NCI-H2227 treated with DMSO at 0.1 percent for 48 hours (cell line): ENCODE results near the gene YTHDC1.
"Not testable (repeated sequence)": the region's sequence is repeated elsewhere in the genome, so short reads cannot be mapped to it uniquely, and the experiment has no call there.

Experiments used
- DNase-seq: peaks from one replicate; lab custom pipeline; 2025; lab: John Stamatoyannopoulos, UW

YTHDC1 gene

GRCh38 chr4:68349649-68350360 lies at the start of gene YTHDC1:
Gene YTHDC1 (minus strand): TSS chr4:68350090. CDS start chr4:68349753, 337 bp downstream.
- DNase-seq, result peak; percentile 91

- DNase-seq, result no peak
Measured at GRCh38 chr4:68399306-68399705, 49.4 kb upstream of the YTHDC1 start.

- no peak for DNase-seq
Measured at GRCh38 chr4:68396756-68397155, 46.9 kb upstream of the YTHDC1 start.

GRCh38 chr4:68391436-68391835 lies 41.5 kb upstream of the YTHDC1 start:
- no peak for DNase-seq

- no peak for DNase-seq
Measured at GRCh38 chr4:68390205-68390935, 40.5 kb upstream of the YTHDC1 start.

GRCh38 chr4:68389386-68389913 lies 39.6 kb upstream of the YTHDC1 start:
- DNase-seq, result not testable (repeated sequence)

GRCh38 chr4:68388347-68388865 lies 38.5 kb upstream of the YTHDC1 start:
- DNase-seq, result no peak

GRCh38 chr4:68385267-68385666 lies 35.4 kb upstream of the YTHDC1 start:
- no peak for DNase-seq

GRCh38 chr4:68383115-68383514 lies 33.2 kb upstream of the YTHDC1 start:
- DNase-seq, result no peak

- no peak for DNase-seq
Measured at GRCh38 chr4:68378226-68378625, 28.3 kb upstream of the YTHDC1 start.

GRCh38 chr4:68375667-68376559 lies 26.0 kb upstream of the YTHDC1 start:
- no peak for DNase-seq

- peak; percentile 73 for DNase-seq
Measured at GRCh38 chr4:68373513-68373912, 23.6 kb upstream of the YTHDC1 start.

- DNase-seq, result no peak
Measured at GRCh38 chr4:68372588-68372987, 22.7 kb upstream of the YTHDC1 start.

GRCh38 chr4:68369142-68369805 lies 19.4 kb upstream of the YTHDC1 start:
- DNase-seq, result no peak

- no peak for DNase-seq
Measured at GRCh38 chr4:68368691-68369131, 18.8 kb upstream of the YTHDC1 start.

- no peak for DNase-seq
Measured at GRCh38 chr4:68367835-68368234, 17.9 kb upstream of the YTHDC1 start.

GRCh38 chr4:68366600-68366999 lies 16.7 kb upstream of the YTHDC1 start:
- DNase-seq, result no peak

GRCh38 chr4:68365068-68365467 lies 15.2 kb upstream of the YTHDC1 start:
- DNase-seq, result no peak

GRCh38 chr4:68361146-68361589 lies 11.3 kb upstream of the YTHDC1 start:
- DNase-seq, result no peak

GRCh38 chr4:68360231-68360968 lies 10.5 kb upstream of the YTHDC1 start:
- DNase-seq, result no peak

- no peak for DNase-seq
Measured at GRCh38 chr4:68359508-68359907, 9.6 kb upstream of the YTHDC1 start.
